ENCODE measurements around the gene IL3.

Gene IL3

GRCh38 chr5:132026516-132027008 lies 33.9 kb upstream of the IL3 start:
- DNase-seq (ENCODE audit: low spot score) = no peak

DNA sequence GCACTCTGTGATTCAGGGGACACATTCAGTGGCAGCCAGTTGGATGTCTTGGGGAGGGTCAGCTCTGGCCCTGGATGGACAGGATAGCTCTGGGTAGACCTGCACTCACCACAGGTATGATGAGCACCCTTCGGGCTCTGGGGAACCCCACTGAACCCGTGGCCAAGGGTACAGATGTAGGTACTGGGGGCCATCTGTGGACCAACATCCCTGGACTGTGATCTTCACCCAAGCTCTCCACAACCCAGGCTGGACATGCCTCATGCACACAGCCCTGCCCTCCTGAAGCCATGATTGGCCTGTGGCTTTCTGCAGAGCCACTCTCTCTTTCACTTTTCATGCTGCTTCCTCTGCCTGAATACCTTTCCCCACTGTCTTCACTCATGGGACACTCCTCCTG lies 33.4 kb upstream of the IL3 start:
- DNase-seq (ENCODE audit: low spot score) = no peak

GRCh38 chr5:132029609-132030330 lies 30.7 kb upstream of the IL3 start:
- DNase-seq (ENCODE audit: low spot score) = no peak

DNA sequence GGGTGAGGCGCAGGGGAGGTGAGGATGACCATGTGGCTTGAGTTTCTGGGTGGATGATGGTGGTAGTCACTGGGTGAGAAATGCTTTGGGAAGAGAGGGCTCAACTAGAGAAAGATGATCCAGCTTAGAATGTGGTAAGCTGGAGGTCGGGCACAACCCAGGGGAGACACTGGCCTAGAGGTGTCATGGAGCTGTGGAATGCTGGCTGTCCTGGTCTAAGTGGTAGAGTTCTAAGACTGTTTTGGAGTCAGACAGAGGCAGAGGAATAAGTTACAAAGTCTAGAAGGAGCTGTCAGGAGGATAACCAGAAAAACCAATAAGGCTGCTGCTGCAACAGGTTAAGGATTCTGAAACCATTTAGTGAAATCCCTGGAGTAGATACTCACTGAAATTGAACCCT lies 29.8 kb upstream of the IL3 start:
- no peak for DNase-seq (ENCODE audit: low spot score)

- DNase-seq (ENCODE audit: low spot score) = no peak
Measured at GRCh38 chr5:132032196-132032595, 28.3 kb upstream of the IL3 start.

GRCh38 chr5:132033122-132033521 lies 27.3 kb upstream of the IL3 start:
- DNase-seq (ENCODE audit: low spot score) = no peak

DNA sequence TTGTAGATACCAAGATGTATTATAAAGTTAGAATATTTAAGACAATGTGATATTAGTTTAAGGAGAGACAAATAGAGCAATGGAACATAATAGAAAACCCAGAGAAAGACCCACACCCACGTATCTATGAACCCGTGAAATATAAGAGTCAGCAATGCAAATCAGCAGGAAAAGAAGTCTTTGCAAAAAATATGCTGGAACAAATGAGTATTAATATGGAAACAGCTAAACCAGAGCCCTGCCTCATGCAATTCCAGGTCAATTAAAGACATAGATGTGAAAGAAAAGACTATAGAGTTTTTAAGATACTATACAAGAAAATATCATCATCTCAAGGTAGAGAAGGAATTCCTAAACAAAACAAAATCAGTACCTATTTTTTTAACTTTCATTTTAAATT lies 23.1 kb upstream of the IL3 start:
- DNase-seq (ENCODE audit: low spot score) = no peak

DNA sequence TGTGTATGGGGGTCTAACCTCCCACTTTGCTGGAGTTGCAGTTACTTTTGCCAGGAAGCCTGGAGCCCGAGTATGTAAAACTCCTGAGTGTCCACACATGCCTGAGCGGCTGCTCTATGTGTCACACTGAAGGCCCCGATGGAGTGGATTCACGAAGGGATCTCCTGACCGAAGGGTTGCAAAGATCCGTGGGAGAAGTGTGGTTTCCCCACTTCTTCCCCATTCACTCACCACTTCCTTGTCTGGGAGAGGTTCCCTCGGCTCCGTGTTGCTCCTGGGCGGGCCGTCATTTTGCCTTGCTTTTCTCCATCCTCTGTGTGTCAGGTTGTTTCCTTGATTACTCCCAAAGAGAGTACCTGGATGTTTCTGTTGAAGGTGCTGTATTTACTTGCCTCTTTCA lies 16.2 kb upstream of the IL3 start:
- DNase-seq (ENCODE audit: low spot score) = peak; percentile 27

DNA sequence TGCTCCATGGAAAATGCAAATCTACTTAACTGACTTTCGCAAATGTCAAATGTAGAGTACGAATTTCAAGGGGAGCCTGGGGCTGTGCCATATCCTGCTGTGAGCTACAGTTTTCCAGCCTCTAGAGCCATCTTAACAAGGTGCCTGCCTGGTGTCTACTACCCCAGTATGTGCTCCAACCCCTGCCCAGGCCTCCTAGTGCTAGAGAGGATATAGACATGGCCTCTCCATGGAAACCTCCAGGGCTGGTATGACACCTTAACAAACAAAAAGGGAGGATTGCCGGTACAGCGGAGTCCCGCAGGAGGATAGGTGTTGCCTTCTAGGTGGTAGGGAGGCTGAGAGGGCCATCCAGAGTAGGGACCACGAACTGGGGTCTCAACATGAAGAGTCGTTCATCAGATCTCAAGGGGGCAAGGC lies 13.6 kb upstream of the IL3 start:
- no peak for DNase-seq (ENCODE audit: low spot score)

GRCh38 chr5:132049093-132049492 lies 11.4 kb upstream of the IL3 start:
- no peak for DNase-seq (ENCODE audit: low spot score)

DNA sequence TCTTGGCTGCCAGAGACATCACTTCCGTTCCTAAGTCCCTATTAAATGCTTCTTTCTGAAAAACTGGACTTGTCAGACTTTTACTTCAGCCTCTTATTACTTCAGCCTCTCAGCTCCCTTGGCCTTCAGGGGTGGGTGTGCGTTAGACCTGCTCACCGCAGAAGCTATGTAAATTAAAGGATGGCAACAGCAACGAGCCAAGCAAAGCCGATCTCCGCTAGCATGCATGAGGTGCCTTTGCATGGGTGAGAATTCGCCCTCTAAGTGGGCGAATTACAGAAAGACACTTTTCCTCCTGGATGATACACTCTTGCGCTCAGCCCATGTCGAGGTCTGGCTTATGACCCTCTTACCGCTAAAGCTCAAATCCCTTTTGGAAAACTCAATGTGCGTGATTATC lies 10.9 kb upstream of the IL3 start:
- no peak for DNase-seq (ENCODE audit: low spot score)

DNA sequence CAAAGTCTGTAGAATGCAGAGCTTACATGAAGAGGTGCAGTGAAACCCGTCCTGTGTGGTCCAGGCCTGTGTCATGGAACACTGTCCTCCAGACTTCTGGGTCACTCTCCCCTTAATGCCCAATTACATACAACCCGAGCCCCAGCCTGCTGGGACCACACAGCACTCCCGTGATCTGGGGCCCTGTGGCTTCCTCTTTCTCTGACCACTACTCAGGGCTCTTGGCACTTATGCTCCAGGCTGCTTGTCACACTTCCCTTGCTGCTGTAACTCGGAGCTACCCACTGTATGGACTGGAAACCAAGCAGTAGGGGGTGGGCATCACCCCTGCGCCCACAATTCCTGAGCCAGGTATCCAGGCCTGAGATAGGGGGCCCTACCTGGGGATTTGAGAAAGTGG lies 10.3 kb upstream of the IL3 start:
- peak; percentile 55 for DNase-seq (ENCODE audit: low spot score)

- DNase-seq (ENCODE audit: low spot score) = no peak
Measured at GRCh38 chr5:132050661-132051552, 9.5 kb upstream of the IL3 start.

GRCh38 chr5:132052520-132052919 lies 7.9 kb upstream of the IL3 start:
- DNase-seq (ENCODE audit: low spot score) = no peak

GRCh38 chr5:132053483-132053882 lies 7.0 kb upstream of the IL3 start:
- no peak for DNase-seq (ENCODE audit: low spot score)

DNA sequence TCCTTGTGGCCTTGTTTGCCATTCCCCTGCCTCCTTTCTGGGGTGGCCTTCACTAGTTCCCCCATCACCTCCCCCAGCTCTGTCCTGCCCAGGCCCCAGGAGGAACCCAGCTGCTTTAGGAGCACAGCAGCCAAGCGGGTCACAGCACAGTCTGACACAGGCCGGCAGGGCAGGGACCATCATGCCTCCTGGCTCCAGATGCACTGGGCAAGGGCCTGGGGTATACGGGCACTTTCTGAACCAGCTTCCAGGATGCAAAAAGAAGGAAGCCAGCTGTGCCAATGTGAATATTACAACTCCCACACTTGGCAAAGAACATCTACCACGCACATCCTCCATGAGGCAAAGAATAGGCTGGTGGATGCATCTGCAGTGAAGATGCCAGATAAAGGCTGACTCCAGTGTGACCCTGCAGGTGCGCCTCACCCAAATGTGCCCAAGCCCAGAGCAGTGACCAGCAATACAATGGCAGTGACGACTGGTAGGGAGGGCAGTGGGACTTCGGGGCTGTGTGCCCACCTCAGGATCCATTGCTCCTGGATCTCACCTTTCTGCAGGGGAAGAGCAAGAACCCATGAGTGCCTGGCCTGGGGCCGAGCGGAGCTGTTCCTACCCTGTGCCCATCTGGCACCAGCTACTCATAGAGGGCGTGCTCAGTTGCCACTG lies 6.3 kb upstream of the IL3 start:
- DNase-seq (ENCODE audit: low spot score) = no peak

- DNase-seq (ENCODE audit: low spot score) = no peak
Measured at GRCh38 chr5:132054697-132055440, 5.6 kb upstream of the IL3 start.

GRCh38 chr5:132055441-132055807 lies 5.0 kb upstream of the IL3 start:
- no peak for DNase-seq (ENCODE audit: low spot score)

DNA sequence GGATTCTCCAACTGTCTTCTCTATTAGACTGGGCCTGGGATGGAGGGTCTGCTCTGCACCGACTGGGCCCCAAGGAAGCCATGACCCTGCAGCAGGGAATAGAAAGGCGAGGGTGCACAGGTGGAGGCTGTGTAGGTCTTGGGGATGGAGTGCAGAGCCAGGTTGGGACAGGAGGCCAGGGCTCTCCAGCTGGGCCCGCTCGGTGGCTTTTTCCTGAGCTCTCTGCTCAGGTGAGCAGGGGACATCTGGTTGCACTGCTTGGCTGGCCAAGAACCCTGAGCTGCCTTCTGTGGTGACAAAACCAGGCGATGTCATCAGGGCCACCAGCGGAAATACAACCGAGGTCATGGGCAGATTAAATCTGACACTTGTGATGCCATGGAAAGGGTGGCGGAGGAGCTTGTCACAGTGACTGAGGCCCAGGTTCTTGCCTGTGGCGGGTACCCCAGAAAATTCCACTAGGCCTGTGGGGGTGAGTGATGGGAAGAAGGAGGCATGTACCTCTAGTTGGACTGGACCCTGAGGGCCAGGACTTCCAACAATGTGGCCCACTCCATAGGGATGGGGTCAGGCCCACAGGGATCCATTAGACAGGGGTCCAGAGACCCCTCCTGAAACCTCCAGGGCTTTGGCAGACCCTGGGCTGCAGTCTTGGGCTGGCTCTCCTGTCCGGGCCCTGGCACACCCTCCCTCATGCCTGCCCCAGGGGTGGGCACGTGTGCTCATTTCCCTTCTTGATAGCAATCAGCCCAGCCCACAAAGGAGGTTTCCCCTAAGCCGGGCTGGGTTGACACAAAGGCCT lies 4.4 kb upstream of the IL3 start:
- no peak for DNase-seq (ENCODE audit: low spot score)

DNA sequence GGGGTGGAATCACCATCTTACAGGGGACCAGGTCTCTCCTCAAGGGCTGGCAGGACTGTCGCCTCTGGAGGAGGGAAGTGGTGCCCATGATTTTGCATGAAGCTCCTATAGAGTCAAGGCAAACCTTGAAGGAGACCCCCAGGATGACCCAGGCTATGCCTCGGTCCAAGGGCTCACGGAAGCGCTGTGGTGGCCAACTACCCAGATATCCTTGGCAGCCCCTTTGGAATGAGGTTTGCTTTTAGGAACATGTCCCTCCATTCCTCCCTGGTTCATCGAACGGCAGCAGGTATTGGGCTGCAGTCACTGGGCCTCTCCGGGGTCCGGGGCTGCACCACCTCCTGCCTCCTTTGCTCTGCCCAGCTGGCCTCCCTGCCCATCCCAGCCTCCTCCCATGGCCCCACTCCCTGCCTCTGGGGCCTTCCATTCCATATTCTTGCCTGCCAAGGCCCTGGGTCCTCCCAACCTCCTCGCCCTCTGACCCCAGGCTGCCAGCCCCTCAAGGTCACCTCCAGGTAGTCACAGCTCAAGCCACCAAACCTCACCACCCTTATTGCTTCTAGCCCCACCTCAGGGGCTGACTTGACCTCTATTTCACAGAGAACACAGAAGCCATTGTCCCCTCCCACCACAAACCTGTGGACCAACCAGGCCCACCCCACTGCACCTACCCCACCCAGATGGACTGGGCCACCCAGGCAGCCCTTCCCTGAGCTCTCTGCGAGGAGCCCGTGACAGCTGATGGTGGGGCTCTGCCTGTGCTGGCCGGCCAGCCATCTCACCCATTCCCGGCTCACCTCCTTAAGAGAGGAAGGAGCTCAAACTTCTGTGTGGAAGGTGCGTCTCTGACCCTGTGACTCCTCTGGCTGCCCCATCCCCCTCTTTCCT lies 3.6 kb upstream of the IL3 start:
- DNase-seq (ENCODE audit: low spot score) = no peak

Measured in globus pallidus (tissue), 1 donor.